Liver (tissue), 9 donors: ENCODE results near the gene CHRNA3. TPM values are rescaled to one million over a fixed set of nuclear protein-coding genes. Genes with fewer than 3 reads are reported as not detected.

Experiments
- DNase-seq: peaks from one replicate; pipeline ENCODE4 v3.0.0-alpha.2; 2017; ENCODE audit warnings: low spot score
- H3K27ac ChIP-seq, 2 donors: one replicate each; pipeline ENCODE4 v1.7.0; 2013; ENCODE audit warnings: inconsistent platforms in 2 of 2, low read length in 2 of 2, control low read depth in 1 of 2, low read depth in 1 of 2, mild to moderate bottlenecking in 1 of 2
- H3K27me3 ChIP-seq, 4 donors: one replicate each; pipeline versions ENCODE4 v1.6.1 to v1.7.0; 2013; ENCODE audit warnings: low read length in 3 of 4, inconsistent platforms in 1 of 4, mild to moderate bottlenecking in 1 of 4, moderate library complexity in 1 of 4; ENCODE audit not compliant: control insufficient read depth in 4 of 4, insufficient read depth in 4 of 4
- H3K36me3 ChIP-seq, 4 donors: one replicate each; pipeline versions ENCODE4 v1.6.1 to v1.7.0; 2013; ENCODE audit warnings: low read length in 3 of 4, mild to moderate bottlenecking in 3 of 4, low read depth in 1 of 4, moderate library complexity in 1 of 4; ENCODE audit not compliant: control insufficient read depth in 4 of 4, insufficient read depth in 3 of 4
- H3K4me1 ChIP-seq, 4 donors: one replicate each; pipeline versions ENCODE4 v1.6.1 to v1.7.0; 2013; ENCODE audit warnings: low read length in 3 of 4, mild to moderate bottlenecking in 3 of 4, moderate library complexity in 1 of 4; ENCODE audit not compliant: control insufficient read depth in 4 of 4, insufficient read depth in 4 of 4
- H3K4me3 ChIP-seq, 3 donors: one replicate each; pipeline versions ENCODE4 v1.6.1 to v1.7.0; 2013; ENCODE audit warnings: low read length in 3 of 3, control low read depth in 1 of 3, low read depth in 1 of 3, mild to moderate bottlenecking in 1 of 3
- H3K9ac ChIP-seq, 2 donors: one replicate each; pipeline ENCODE4 v1.7.0; 2013; ENCODE audit warnings: low read length in 2 of 2, mild to moderate bottlenecking in 2 of 2, moderate library complexity in 2 of 2, control low read depth in 1 of 2, low read depth in 1 of 2
- H3K9me3 ChIP-seq, 4 donors: one replicate each; pipeline versions ENCODE4 v1.6.1 to v1.7.0; 2013; ENCODE audit warnings: low read length in 3 of 4; ENCODE audit not compliant: control insufficient read depth in 4 of 4
- ATF3 ChIP-seq: IDR thresholded peaks from 2 replicates; pipeline ENCODE4 v1.6.1; 2016; ENCODE audit warnings: antibody characterized with exemption
- CTCF ChIP-seq: fragments of 150-350 bp; IDR thresholded peaks from 2 replicates; pipeline ENCODE4 v1.5.1; 2017; ENCODE audit warnings: improper control_type of control experiment, low read depth, low read length; ENCODE audit not compliant: missing input control
- EGR1 ChIP-seq, 2 donors: IDR thresholded peaks; 2 replicates each; pipeline ENCODE4 v1.6.1; 2016 to 2018; ENCODE audit warnings: antibody characterized with exemption in 2 of 2, low read depth in 2 of 2
- FOXA1 ChIP-seq: IDR thresholded peaks from 2 replicates; pipeline ENCODE4 v1.6.1; 2016; ENCODE audit warnings: antibody characterized with exemption
- FOXA2 ChIP-seq: IDR thresholded peaks from 2 replicates; pipeline ENCODE4 v1.6.1; 2016; ENCODE audit warnings: antibody characterized with exemption
- GABPA ChIP-seq, 2 donors: IDR thresholded peaks in 1 of 2; conservative IDR thresholded peaks in 1 of 2; 2 replicates each; pipeline ENCODE4 v1.6.1; 2016; ENCODE audit warnings: antibody characterized with exemption in 2 of 2, mild to moderate bottlenecking in 1 of 2, moderate library complexity in 1 of 2
- HNF4A ChIP-seq, 2 donors: conservative IDR thresholded peaks; 2 replicates each; pipeline ENCODE4 v1.6.1; 2016; ENCODE audit warnings: antibody characterized with exemption in 2 of 2, mild to moderate bottlenecking in 2 of 2
- HNF4G ChIP-seq: IDR thresholded peaks from 2 replicates; pipeline ENCODE4 v1.6.1; 2016; ENCODE audit warnings: antibody characterized with exemption
- JUND ChIP-seq, 2 donors: IDR thresholded peaks; 2 replicates each; pipeline ENCODE4 v1.6.1; 2016; ENCODE audit warnings: antibody characterized with exemption in 2 of 2
- MAX ChIP-seq: IDR thresholded peaks from 2 replicates; pipeline ENCODE4 v1.6.1; 2016; ENCODE audit warnings: antibody characterized with exemption
- NR2F2 ChIP-seq: IDR thresholded peaks from 2 replicates; pipeline ENCODE4 v1.6.1; 2016; ENCODE audit warnings: antibody characterized with exemption
- RAD21 ChIP-seq, 2 donors: IDR thresholded peaks; 2 replicates each; pipeline ENCODE4 v1.6.1; 2016; ENCODE audit warnings: antibody characterized with exemption in 2 of 2, mild to moderate bottlenecking in 2 of 2
- REST ChIP-seq: IDR thresholded peaks from 2 replicates; pipeline ENCODE4 v1.6.1; 2016; ENCODE audit warnings: antibody characterized with exemption, mild to moderate bottlenecking
- RXRA ChIP-seq, 2 donors: IDR thresholded peaks; 2 replicates each; pipeline ENCODE4 v1.6.1; 2017 to 2018; ENCODE audit warnings: antibody characterized with exemption in 2 of 2, mild to moderate bottlenecking in 1 of 2
- SP1 ChIP-seq: IDR thresholded peaks from 2 replicates; pipeline ENCODE4 v1.6.1; 2018; ENCODE audit warnings: antibody characterized with exemption, mild to moderate bottlenecking
- TAF1 ChIP-seq: conservative IDR thresholded peaks from 2 replicates; pipeline ENCODE4 v1.6.1; 2016; ENCODE audit warnings: antibody characterized with exemption, mild to moderate bottlenecking
- ZBTB33 ChIP-seq: IDR thresholded peaks from 2 replicates; pipeline ENCODE4 v1.6.1; 2016; ENCODE audit warnings: antibody characterized with exemption
- WGBS: extraction: QIAGEN DNeasy Blood & Tissue Kit; methylation state at CpG from one replicate; pipeline ENCODE4 v1.1.7; 2013; 5-methylcytosine and 5-hydroxymethylcytosine counted together
- polyA plus RNA-seq, 2 donors: library from polyadenylated mRNA; stranded (reverse) in 1 of 2; unstranded in 1 of 2; fragments of 200-250 nt in 1 of 2; fragments of >200 nt in 1 of 2; fragmentation: Nextera tagmentation in 1 of 2; extraction: Ambion mirVana in 1 of 2; gene quantifications; one replicate each; pipeline versions ENCODE4 v1.2.1 to v1.2.3, GENCODE V29; 2013 to 2015
- total RNA-seq, 2 donors: library from RNA; depleted of rRNA; stranded (reverse); fragments of >200 nt; gene quantifications; one replicate each; pipeline ENCODE4 v1.2.3, GENCODE V29; 2014
- donor health status: healthy.
- donor health status: healthy.
- donor health status: healthy.
- donor health status: healthy.
- donor health status: healthy.

CHRNA3 gene
- total and polyA plus RNA-seq, 4 donors: not detected

GRCh38 chr15:78605680-78606079, 15.1 kb downstream of the CHRNA3 start:
- TF ChIP-seq RAD21 (IDR thresholded peaks at IDR 0.05) (no peak), REST (no peak), FOXA2 (no peak), RXRA (IDR thresholded peaks at IDR 0.05) (no peak), NR2F2 (no peak), MAX (no peak), GABPA (IDR thresholded peaks at IDR 0.05 in 1 of 2, conservative IDR thresholded peaks at IDR 0.05 in 1 of 2) (no peak), ZBTB33 (no peak), CTCF (no peak), FOXA1 (no peak), SP1 (no peak), EGR1 (IDR thresholded peaks at IDR 0.05; ENCODE audit: low read depth in 2 of 2) (no peak), HNF4G (no peak), ATF3 (no peak), JUND (IDR thresholded peaks at IDR 0.05) (no peak), HNF4A (conservative IDR thresholded peaks at IDR 0.05) (no peak), TAF1 (no peak)
- no peak overlapping the region for H3K27ac ChIP-seq
- 82% methylated on average over 4 of the region's 4 CpGs for WGBS

GRCh38 chr15:78605201-78605600, 15.6 kb downstream of the CHRNA3 start:
- no peak overlapping the region for H3K9ac ChIP-seq
- WGBS: 90% methylated on average over 5 of the region's 5 CpGs
- no peak overlapping the region for H3K27ac ChIP-seq
- no peaks in the 10 kb centered on the region for H3K27me3 ChIP-seq
- no peak overlapping the region for H3K4me3 ChIP-seq
- H3K36me3 ChIP-seq: no peaks in the 10 kb centered on the region
- no peaks in the 10 kb centered on the region for H3K9me3 ChIP-seq
- DNase-seq: no peak
- no peaks in the 10 kb centered on the region for H3K4me1 ChIP-seq
- no peak for TF ChIP-seq SP1
- TF ChIP-seq REST: no peak
- no peak for TF ChIP-seq GABPA (IDR thresholded peaks at IDR 0.05 in 1 of 2, conservative IDR thresholded peaks at IDR 0.05 in 1 of 2)
- no peak for TF ChIP-seq JUND (IDR thresholded peaks at IDR 0.05)
- TF ChIP-seq TAF1: no peak
- TF ChIP-seq FOXA1: no peak
- TF ChIP-seq FOXA2: no peak
- no peak for TF ChIP-seq CTCF
- no peak for TF ChIP-seq ATF3
- TF ChIP-seq MAX: no peak

More at GRCh38 chr15:78605680-78606079, 15.1 kb downstream of the CHRNA3 start:
- Histone ChIP-seq H3K36me3 (no peaks in the 10 kb centered on the region), H3K27me3 (no peaks in the 10 kb centered on the region), H3K9me3 (no peaks in the 10 kb centered on the region), H3K4me1 (no peaks in the 10 kb centered on the region), H3K4me3 (no peak overlapping the region), H3K9ac (no peak overlapping the region)
- no peak for DNase-seq
